Neuronal stem cell (in vitro differentiated cells): ENCODE data around the gene C2orf78.
"Not testable (repeated sequence)": the region's sequence is repeated elsewhere in the genome, so short reads cannot be mapped to it uniquely, and the experiment has no call there.

Experiments used
- DNase-seq: peaks from one replicate; pipeline ENCODE4 v3.0.0-alpha.2; 2013; ENCODE audit warnings: low spot score
- H2AFZ ChIP-seq: one replicate; pipeline ENCODE4 v1.6.1; 2013; ENCODE audit warnings: mild to moderate bottlenecking, low read length, inconsistent platforms
- H2AK5ac ChIP-seq: 2 replicates; pipeline ENCODE4 v1.6.1; 2013; ENCODE audit warnings: low read depth, mild to moderate bottlenecking, inconsistent platforms, low read length, moderate library complexity, mixed read lengths
- H2BK120ac ChIP-seq: 2 replicates; pipeline ENCODE4 v1.6.1; 2013; ENCODE audit warnings: low read depth, mild to moderate bottlenecking, inconsistent platforms, low read length, moderate library complexity, mixed read lengths
- H2BK12ac ChIP-seq: one replicate; pipeline ENCODE4 v1.6.1; 2013; ENCODE audit warnings: low read length, inconsistent platforms
- H2BK15ac ChIP-seq: 2 replicates; pipeline ENCODE4 v1.6.1; 2013; ENCODE audit warnings: mild to moderate bottlenecking, low read length, inconsistent platforms, mixed read lengths
- H2BK5ac ChIP-seq: one replicate; pipeline ENCODE4 v1.6.1; 2013; ENCODE audit warnings: inconsistent platforms, mild to moderate bottlenecking, low read length, moderate library complexity
- H3K14ac ChIP-seq: one replicate; pipeline ENCODE4 v1.6.1; 2013; ENCODE audit warnings: low read length, inconsistent platforms
- H3K18ac ChIP-seq: 2 replicates; pipeline ENCODE4 v1.6.1; 2013; ENCODE audit warnings: low read length, inconsistent platforms
- H3K23ac ChIP-seq: 2 replicates; pipeline ENCODE4 v1.6.1; 2013; ENCODE audit warnings: low read depth, mild to moderate bottlenecking, mixed read lengths, low read length, inconsistent platforms; ENCODE audit not compliant: poor library complexity
- H3K27ac ChIP-seq: replicated peaks from 3 replicates; pipeline ENCODE4 v1.5.1; 2013; ENCODE audit warnings: low read length, inconsistent platforms
- H3K27me3 ChIP-seq, 3 experiments: 2 replicates each; pipeline ENCODE4 v1.6.1; 2013; ENCODE audit warnings: low read length in 3 of 3, mild to moderate bottlenecking in 2 of 3, inconsistent platforms in 1 of 3, low read depth in 1 of 3, mixed read lengths in 1 of 3, moderate library complexity in 1 of 3; ENCODE audit not compliant: control insufficient read depth in 3 of 3, insufficient read depth in 3 of 3
- H3K36me3 ChIP-seq, 2 donors: replicated peaks in 1 of 2; 2 replicates each; pipeline ENCODE4 v1.6.1; 2013; ENCODE audit warnings: low read length in 2 of 2; ENCODE audit not compliant: control insufficient read depth in 2 of 2, insufficient read depth in 2 of 2
- H3K4ac ChIP-seq: 2 replicates; pipeline ENCODE4 v1.6.1; 2013; ENCODE audit warnings: inconsistent platforms, mild to moderate bottlenecking, low read length, moderate library complexity
- H3K4me1 ChIP-seq, 2 donors: 1 replicate in 1 of 2; 2 replicates in 1 of 2; pipeline ENCODE4 v1.6.1; 2013; ENCODE audit warnings: low read length in 2 of 2, low read depth in 1 of 2; ENCODE audit not compliant: control insufficient read depth in 2 of 2, insufficient read depth in 1 of 2
- H3K4me2 ChIP-seq: one replicate; pipeline ENCODE4 v1.6.1; 2013; ENCODE audit warnings: mild to moderate bottlenecking, low read length, inconsistent platforms; ENCODE audit not compliant: insufficient read depth, poor library complexity, severe bottlenecking
- H3K4me3 ChIP-seq, 2 donors: 2 replicates each; pipeline ENCODE4 v1.5.1; 2013; ENCODE audit warnings: low read length in 2 of 2, mild to moderate bottlenecking in 2 of 2, inconsistent platforms in 1 of 2, moderate library complexity in 1 of 2
- H3K79me1 ChIP-seq: one replicate; pipeline ENCODE4 v1.6.1; 2013; ENCODE audit warnings: low read depth, mild to moderate bottlenecking, inconsistent platforms, low read length, moderate library complexity
- H3K9ac ChIP-seq: one replicate; pipeline ENCODE4 v1.6.1; 2013; ENCODE audit warnings: mild to moderate bottlenecking, low read depth, low read length, inconsistent platforms; ENCODE audit not compliant: poor library complexity
- H3K9me3 ChIP-seq, 2 donors: replicated peaks in 1 of 2; 2 replicates each; pipeline versions ENCODE3 to v1.6.1; 2013; ENCODE audit warnings: low read length in 2 of 2, mild to moderate bottlenecking in 2 of 2, inconsistent platforms in 1 of 2, low read depth in 1 of 2, mixed read lengths in 1 of 2, moderate library complexity in 1 of 2; ENCODE audit not compliant: control insufficient read depth in 2 of 2, insufficient read depth in 1 of 2
- H4K8ac ChIP-seq: one replicate; pipeline ENCODE4 v1.6.1; 2013; ENCODE audit warnings: low read depth, mild to moderate bottlenecking, inconsistent platforms, low read length, moderate library complexity
- H4K91ac ChIP-seq: one replicate; pipeline ENCODE4 v1.6.1; 2013; ENCODE audit warnings: low read length, low read depth, mild to moderate bottlenecking, inconsistent platforms; ENCODE audit not compliant: poor library complexity
- WGBS, 2 donors: extraction: QIAGEN DNeasy Blood & Tissue Kit; methylation state at CpG; one replicate each; pipeline ENCODE4 v1.1.7; 2013; ENCODE audit warnings: missing lambda C conversion rate in 2 of 2, mixed read lengths in 1 of 2; ENCODE audit not compliant: insufficient read length in 2 of 2, insufficient replicate concordance in 1 of 2; ENCODE audit errors: extremely low coverage in 2 of 2; 5-methylcytosine and 5-hydroxymethylcytosine counted together

The C2orf78 gene

DNA sequence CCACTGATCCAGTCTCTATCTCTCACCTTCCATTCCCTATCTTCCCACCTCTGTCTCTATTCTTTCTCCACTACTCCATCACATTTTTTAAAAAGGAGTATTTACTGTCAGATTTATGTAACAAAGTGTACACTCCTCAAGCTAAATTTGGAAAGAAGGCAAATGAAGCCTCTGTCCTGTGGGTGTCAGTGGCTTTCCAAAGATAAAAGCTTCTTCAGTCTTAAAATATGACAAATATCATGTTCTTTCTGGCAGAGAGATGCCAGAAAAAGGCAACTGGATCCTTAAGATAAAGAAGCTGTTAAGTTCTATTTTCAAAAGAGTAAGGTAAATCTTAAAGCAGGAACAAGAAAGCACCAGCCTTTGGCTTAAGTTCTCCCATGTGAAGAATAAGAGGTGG, 11.2 kb upstream of the C2orf78 start:
- Histone ChIP-seq H3K14ac (no peak overlapping the region), H3K27ac (no peak overlapping the region), H2BK12ac (no peak overlapping the region), H3K36me3 (peaks cover 9 to 80% of the 10 kb centered on the region in 2 donors), H3K27me3 (no peaks in the 10 kb centered on the region), H3K4me1 (no peaks in the 10 kb centered on the region), H3K9me3 (no peaks in the 10 kb centered on the region), H3K18ac (no peak overlapping the region), H3K4me2 (no peak overlapping the region), H3K79me1 (no peaks in the 10 kb centered on the region), H2AFZ (no peak overlapping the region), H3K4me3 (no peak overlapping the region), H2BK15ac (no peak overlapping the region), H2BK120ac (no peak overlapping the region), H3K9ac (no peak overlapping the region), H3K23ac (no peak overlapping the region), H2BK5ac (no peak overlapping the region), H4K91ac (no peak overlapping the region), H3K4ac (no peak overlapping the region), H4K8ac (no peak overlapping the region), H2AK5ac (no peak overlapping the region)
- DNase-seq: no peak

DNA sequence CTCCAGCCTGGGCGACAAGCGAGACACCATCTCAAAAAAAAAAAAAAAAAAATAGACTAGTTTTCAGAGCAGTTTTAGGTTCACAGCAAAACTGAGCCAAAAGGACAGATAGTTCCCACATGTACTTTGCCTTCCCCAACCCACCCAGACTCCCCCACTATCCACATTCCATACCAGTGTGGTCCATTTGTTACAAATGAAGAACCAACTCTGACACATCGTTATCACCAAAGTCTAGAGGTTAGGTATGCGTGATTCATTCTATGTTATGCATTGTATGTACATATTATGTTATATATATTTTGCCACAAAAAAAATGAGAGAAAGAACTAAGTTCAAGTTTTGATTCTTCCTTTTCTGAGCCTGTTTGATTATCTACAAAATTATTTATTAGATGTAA, 7.6 kb upstream of the C2orf78 start:
- Histone ChIP-seq H3K27me3 (no peaks in the 10 kb centered on the region), H3K18ac (no peak overlapping the region), H3K36me3 (peaks cover 7 to 58% of the 10 kb centered on the region in 2 donors), H2BK15ac (no peak overlapping the region), H2AK5ac (no peak overlapping the region), H2BK120ac (no peak overlapping the region), H4K8ac (no peak overlapping the region), H2BK12ac (no peak overlapping the region), H3K9ac (no peak overlapping the region), H3K23ac (no peak overlapping the region), H3K4me2 (no peak overlapping the region), H3K27ac (no peak overlapping the region), H2AFZ (no peak overlapping the region), H3K4me3 (no peak overlapping the region), H3K14ac (no peak overlapping the region), H2BK5ac (no peak overlapping the region), H3K9me3 (no peaks in the 10 kb centered on the region), H4K91ac (no peak overlapping the region), H3K4ac (no peak overlapping the region), H3K4me1 (peaks cover 0 to 1% of the 10 kb centered on the region in 2 donors), H3K79me1 (no peaks in the 10 kb centered on the region)
- no peak for DNase-seq
- no CpG with 5 or more reads among the region's 4 CpGs for whole genome bisulfite sequencing, 2 donors

DNA sequence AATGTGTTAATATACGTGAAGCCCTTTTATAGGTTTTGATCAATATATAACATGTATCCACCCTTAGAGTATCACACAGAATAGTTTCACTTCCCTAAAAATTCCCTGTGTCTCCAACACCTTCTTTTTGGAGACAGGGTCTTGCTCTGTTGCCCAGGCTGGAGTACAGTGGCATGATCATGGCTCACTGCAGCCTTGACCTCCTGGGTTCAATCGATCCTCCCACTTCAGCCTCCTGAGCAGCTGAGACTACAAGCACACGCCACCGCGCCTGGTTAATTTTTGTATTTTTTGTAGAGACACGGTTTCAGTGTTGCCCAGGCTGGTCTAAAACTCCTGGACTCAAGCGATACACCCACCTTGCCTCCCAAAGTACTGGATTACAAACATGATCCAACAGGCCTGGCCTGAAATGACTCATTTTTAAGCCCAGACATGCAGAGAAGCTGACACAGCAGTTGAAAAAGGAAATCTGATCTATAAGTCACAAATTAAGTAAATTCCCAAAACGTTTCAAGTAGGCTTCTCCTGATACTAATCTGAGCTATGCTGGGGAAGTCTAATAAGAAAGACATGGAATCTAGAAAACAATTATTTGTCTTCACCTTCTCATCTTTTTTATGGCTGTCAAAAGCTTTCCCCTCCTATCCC, 7.0 kb upstream of the C2orf78 start:
- WGBS, 2 donors: no CpG with 5 or more reads among the region's 8 CpGs
- no peak overlapping the region for H3K4ac ChIP-seq
- H3K9ac ChIP-seq: no peak overlapping the region
- H3K27ac ChIP-seq: no peak overlapping the region
- no peak overlapping the region for H3K4me2 ChIP-seq
- no peaks in the 10 kb centered on the region for H3K79me1 ChIP-seq
- no peak for DNase-seq
- H3K18ac ChIP-seq: no peak overlapping the region
- H3K4me1 ChIP-seq: peaks cover 0 to 1% of the 10 kb centered on the region in 2 donors
- H2BK120ac ChIP-seq: no peak overlapping the region
- no peak overlapping the region for H2BK5ac ChIP-seq
- no peak overlapping the region for H4K91ac ChIP-seq
- H3K4me3 ChIP-seq: no peak overlapping the region
- no peak overlapping the region for H2AFZ ChIP-seq
- no peak overlapping the region for H2BK12ac ChIP-seq
- H3K23ac ChIP-seq: no peak overlapping the region
- H2BK15ac ChIP-seq: no peak overlapping the region
- no peak overlapping the region for H4K8ac ChIP-seq
- H3K14ac ChIP-seq: no peak overlapping the region
- H3K9me3 ChIP-seq: no peaks in the 10 kb centered on the region
- peaks cover 7 to 57% of the 10 kb centered on the region in 2 donors for H3K36me3 ChIP-seq
- H2AK5ac ChIP-seq: no peak overlapping the region
- H3K27me3 ChIP-seq: no peaks in the 10 kb centered on the region

DNA sequence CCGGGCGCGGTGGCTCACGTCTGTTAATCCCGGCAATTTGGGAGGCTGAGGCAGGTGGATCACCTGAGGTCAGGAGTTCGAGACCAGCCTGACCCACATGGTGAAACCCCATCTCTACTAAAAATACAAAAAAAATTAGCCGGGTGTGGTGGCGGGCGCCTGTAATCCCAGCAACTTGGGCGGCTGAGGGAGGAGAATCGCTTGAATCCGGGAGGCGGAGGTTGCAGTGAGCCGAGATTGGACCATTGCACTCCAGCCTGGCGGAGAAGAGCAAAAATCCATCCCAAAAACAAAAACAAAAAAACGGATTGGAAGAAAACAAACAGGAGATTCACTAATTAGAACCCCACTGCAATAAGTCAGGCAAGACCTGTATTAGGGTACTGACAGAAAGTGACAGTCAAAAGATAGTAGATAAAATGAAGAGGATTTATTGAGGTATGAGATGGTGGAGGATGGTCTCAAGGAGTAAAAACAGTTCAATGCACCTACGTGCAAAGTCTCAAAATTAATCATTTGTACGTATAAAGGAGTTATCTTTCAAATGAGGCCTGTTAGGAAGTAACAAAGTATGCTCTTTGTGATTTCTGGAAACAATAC, 5.0 kb upstream of the C2orf78 start:
- peak overlapping the region; percentile 95 for H2AFZ ChIP-seq
- not testable (repeated sequence) for H4K91ac ChIP-seq, H3K79me1 ChIP-seq, DNase-seq, H4K8ac ChIP-seq, H2BK120ac ChIP-seq, H3K4ac ChIP-seq, H3K9ac ChIP-seq, H2BK5ac ChIP-seq, H2BK15ac ChIP-seq, H2AK5ac ChIP-seq, H3K9me3 ChIP-seq, H3K27me3 ChIP-seq, H3K18ac ChIP-seq, H3K14ac ChIP-seq, H3K23ac ChIP-seq, H2BK12ac ChIP-seq, H3K4me1 ChIP-seq, H3K27ac ChIP-seq
- H3K36me3 ChIP-seq: peaks cover 4 to 37% of the 10 kb centered on the region in 2 donors
- WGBS, 2 donors: no CpG with 5 or more reads among the region's 18 CpGs
- peak overlapping the region; percentile 70 to 99 for H3K4me3 ChIP-seq
- peak overlapping the region; percentile 68 for H3K4me2 ChIP-seq
